Uterus (tissue), 4 donors: ENCODE data around the gene KLHL17. TPM values are rescaled to one million over a fixed set of nuclear protein-coding genes. Genes with fewer than 3 reads are reported as not detected.
A peak's percentile ranks its signal among the peaks of the same experiment; 100 is the strongest.

Experiments
- DNase-seq, 2 donors: peaks; one replicate each; pipeline ENCODE4 v3.0.0-alpha.2; 2019 to 2020
- H3K27ac ChIP-seq, 2 donors: fragments of 200-600 bp; sonication (generic); 1 replicate in 1 of 2; 2 replicates in 1 of 2; pipeline ENCODE4 v1.5.1; 2016 to 2018
- H3K27me3 ChIP-seq, 2 donors: fragments of 200-600 bp; sonication (generic); one replicate each; pipeline ENCODE4 v1.5.1; 2018 to 2019; ENCODE audit warnings: control low read depth in 1 of 2
- H3K36me3 ChIP-seq, 2 donors: fragments of 200-600 bp; sonication (generic); one replicate each; pipeline ENCODE4 v1.5.1; 2019; ENCODE audit warnings: control low read depth in 1 of 2
- H3K4me1 ChIP-seq, 2 donors: fragments of 200-600 bp; sonication (generic); one replicate each; pipeline ENCODE4 v1.5.1; 2018 to 2019; ENCODE audit warnings: control low read depth in 1 of 2
- H3K4me3 ChIP-seq, 2 donors: fragments of 200-600 bp; sonication (generic); 1 replicate in 1 of 2; 2 replicates in 1 of 2; pipeline ENCODE4 v1.5.1; 2018 to 2019; ENCODE audit warnings: mild to moderate bottlenecking in 1 of 2
- H3K9me3 ChIP-seq, 2 donors: fragments of 200-600 bp; sonication (generic); one replicate each; pipeline ENCODE4 v1.5.1; 2019; ENCODE audit warnings: control low read depth in 1 of 2
- POLR2A ChIP-seq, 2 donors: fragments of 450-650 bp; IDR thresholded peaks; one replicate each; pipeline ENCODE4 v1.6.1; 2016; ENCODE audit warnings: antibody characterized with exemption in 2 of 2, mild to moderate bottlenecking in 1 of 2, moderate library complexity in 1 of 2
- intact Hi-C: fragments of 100-400 bp; cut with DNase I; formaldehyde crosslinking; loops from one replicate; pipeline ENCODE4 v1.15.1; 2023; ENCODE audit warnings: low total_unique reads
- total RNA-seq, 4 donors: library from RNA; depleted of rRNA in 3 of 4; stranded (reverse); fragments of >200 nt in 3 of 4; gene quantifications; one replicate each; pipeline versions ENCODE4 v1.1.0 to v1.2.4, GENCODE V29; 2014 to 2023
- TF ChIP-seq, protein P1 (sequence below), 4 experiments: fragments of 200-600 bp in 2 of 4; fragments of 450-650 bp in 2 of 4; sonication (generic) in 2 of 4; IDR thresholded peaks; one replicate each; pipeline ENCODE4 v1.5.1; 2016 to 2019; ENCODE audit warnings: antibody characterized with exemption in 4 of 4, mild to moderate bottlenecking in 2 of 4, moderate library complexity in 1 of 4
- donor health status: DM: yes; HTN: yes; CAD: no.

KLHL17 gene
- total RNA-seq, 4 donors from 2014 or later = 1.8 to 15.3 (median 9.6) TPM

- peaks cover 0 to 12% of the 10 kb centered on the region in 2 donors for H3K4me1 ChIP-seq
- no peak overlapping the region for H3K4me3 ChIP-seq
- no peak overlapping the region for H3K27ac ChIP-seq
- intact Hi-C loops = no loop called here
- no peaks in the 10 kb centered on the region for H3K36me3 ChIP-seq
- H3K27me3 ChIP-seq = no peaks in the 10 kb centered on the region
- H3K9me3 ChIP-seq = no peaks in the 10 kb centered on the region
- TF ChIP-seq, protein P1, sequence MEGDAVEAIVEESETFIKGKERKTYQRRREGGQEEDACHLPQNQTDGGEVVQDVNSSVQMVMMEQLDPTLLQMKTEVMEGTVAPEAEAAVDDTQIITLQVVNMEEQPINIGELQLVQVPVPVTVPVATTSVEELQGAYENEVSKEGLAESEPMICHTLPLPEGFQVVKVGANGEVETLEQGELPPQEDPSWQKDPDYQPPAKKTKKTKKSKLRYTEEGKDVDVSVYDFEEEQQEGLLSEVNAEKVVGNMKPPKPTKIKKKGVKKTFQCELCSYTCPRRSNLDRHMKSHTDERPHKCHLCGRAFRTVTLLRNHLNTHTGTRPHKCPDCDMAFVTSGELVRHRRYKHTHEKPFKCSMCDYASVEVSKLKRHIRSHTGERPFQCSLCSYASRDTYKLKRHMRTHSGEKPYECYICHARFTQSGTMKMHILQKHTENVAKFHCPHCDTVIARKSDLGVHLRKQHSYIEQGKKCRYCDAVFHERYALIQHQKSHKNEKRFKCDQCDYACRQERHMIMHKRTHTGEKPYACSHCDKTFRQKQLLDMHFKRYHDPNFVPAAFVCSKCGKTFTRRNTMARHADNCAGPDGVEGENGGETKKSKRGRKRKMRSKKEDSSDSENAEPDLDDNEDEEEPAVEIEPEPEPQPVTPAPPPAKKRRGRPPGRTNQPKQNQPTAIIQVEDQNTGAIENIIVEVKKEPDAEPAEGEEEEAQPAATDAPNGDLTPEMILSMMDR (IDR thresholded peaks at IDR 0.05) = no peak
- TF ChIP-seq POLR2A (IDR thresholded peaks at IDR 0.05) = no peak
- DNase-seq = no peak
Observed at GRCh38 chr1:963746-964525, 3.6 kb downstream of the KLHL17 start.

- no peak for DNase-seq
- Histone ChIP-seq H3K9me3 (no peaks in the 10 kb centered on the region), H3K4me1 (peaks cover 0 to 7% of the 10 kb centered on the region in 2 donors), H3K27me3 (no peaks in the 10 kb centered on the region), H3K27ac (no peak overlapping the region), H3K36me3 (no peaks in the 10 kb centered on the region), H3K4me3 (no peak overlapping the region)
- TF ChIP-seq, protein P1 (IDR thresholded peaks at IDR 0.05) = no peak
- no peak for TF ChIP-seq POLR2A (IDR thresholded peaks at IDR 0.05)
- intact Hi-C loops = no loop called here
Observed at GRCh38 chr1:964691-965525, 4.5 kb downstream of the KLHL17 start.

GRCh38 chr1:965526-966134 lies 5.2 kb downstream of the KLHL17 start:
- Histone ChIP-seq H3K4me1 (peaks cover 0 to 7% of the 10 kb centered on the region in 2 donors), H3K36me3 (no peaks in the 10 kb centered on the region), H3K4me3 (no peak overlapping the region), H3K27ac (no peak overlapping the region), H3K27me3 (peaks cover 3 to 4% of the 10 kb centered on the region in 2 donors), H3K9me3 (no peaks in the 10 kb centered on the region)
- intact Hi-C loops = no loop called here
- TF ChIP-seq POLR2A (IDR thresholded peaks at IDR 0.05) = no peak
- TF ChIP-seq, protein P1 (IDR thresholded peaks at IDR 0.05) = no peak
- DNase-seq = no peak

DNA sequence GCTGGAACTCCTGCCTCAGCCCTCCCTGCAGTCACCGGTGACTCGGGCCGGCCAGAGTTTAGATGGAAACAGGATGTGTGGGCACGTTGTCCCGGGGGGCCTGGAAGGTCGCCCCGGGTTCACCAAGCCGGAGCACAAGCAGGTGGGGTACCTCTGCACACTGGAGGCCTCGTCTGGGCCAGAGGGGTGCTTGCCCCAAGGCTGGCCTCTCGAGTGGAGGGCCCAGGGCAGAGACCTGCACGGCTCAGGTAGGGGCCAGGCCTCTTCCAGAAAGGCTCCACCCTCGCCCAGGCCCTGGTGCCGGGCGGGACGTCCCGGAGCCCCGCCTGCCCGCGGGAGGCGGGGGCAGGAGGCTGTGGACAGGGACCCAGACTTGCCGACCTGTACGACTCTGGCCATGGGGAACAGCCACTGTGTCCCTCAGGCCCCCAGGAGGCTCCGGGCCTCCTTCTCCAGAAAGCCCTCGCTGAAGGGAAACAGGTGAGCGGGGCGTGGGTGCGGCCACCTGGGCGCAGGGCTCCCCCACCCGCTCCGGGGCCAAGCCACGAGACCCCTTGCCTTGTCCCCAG lies 5.8 kb downstream of the KLHL17 start, which contains the start of gene PLEKHN1:
PLEKHN1 (plus strand) TSS at position 348 of the 569 bp plus-strand sequence; CDS start at position 398, 50 bp downstream.
- H3K27ac ChIP-seq = peak within 1 kb of the TSS in 1 of 2 donors; percentile 8
- peaks cover 0 to 7% of the 10 kb centered on the region in 2 donors for H3K4me1 ChIP-seq
- H3K4me3 ChIP-seq = peak within 1 kb of the TSS; percentile 38 to 45
- TF ChIP-seq, protein P1 (IDR thresholded peaks at IDR 0.05) = no peak
- TF ChIP-seq POLR2A (IDR thresholded peaks at IDR 0.05) = no peak
- H3K9me3 ChIP-seq = no peaks in the 10 kb centered on the region
- intact Hi-C loops = no loop called here
- H3K27me3 ChIP-seq = peaks cover 9 to 10% of the 10 kb centered on the region in 2 donors
- no peaks in the 10 kb centered on the region for H3K36me3 ChIP-seq
- DNase-seq = no peak
